ENCODE measurements around the gene MRPL34.
"Not testable (repeated sequence)": the region's sequence is repeated elsewhere in the genome, so short reads cannot be mapped to it uniquely, and the experiment has no call there.

Gene MRPL34

DNA sequence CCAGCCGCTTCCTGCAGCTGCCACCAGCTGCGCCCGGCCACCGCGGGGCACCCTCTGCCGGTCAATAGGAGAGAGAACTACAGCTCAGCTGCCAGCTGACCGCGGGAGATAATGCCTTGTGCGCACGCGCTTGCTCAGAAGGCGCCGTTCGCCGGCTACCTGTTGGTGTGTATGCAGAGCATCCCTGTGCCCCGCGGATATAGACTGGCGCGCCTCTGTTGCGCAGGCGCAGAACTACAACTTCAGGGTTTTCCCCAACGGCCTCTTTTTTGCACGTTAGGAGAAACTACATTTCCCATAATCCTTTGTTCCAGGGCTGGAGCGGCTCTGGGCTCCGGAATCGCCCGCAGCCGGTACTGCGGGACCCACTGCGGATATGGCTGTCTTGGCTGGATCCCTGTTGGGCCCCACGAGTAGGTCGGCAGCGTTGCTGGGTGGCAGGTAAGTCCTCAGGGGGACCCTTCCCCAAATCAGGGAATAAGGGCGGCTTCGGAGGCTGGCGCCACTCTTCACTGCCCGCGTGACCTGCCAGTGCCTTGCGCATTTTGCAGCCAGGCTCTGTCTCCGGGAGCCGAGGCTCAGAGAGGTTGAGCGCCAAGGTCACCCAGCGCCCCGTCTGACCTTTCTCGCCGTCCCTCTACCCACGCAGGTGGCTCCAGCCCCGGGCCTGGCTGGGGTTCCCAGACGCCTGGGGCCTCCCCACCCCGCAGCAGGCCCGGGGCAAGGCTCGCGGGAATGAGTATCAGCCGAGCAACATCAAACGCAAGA, at the start of gene MRPL34:
TSS of gene MRPL34 (plus strand) at position 356 of the 768 bp plus-strand sequence. CDS start at position 377, 21 bp downstream.
- peak; percentile 99 for DNase-seq

DNA sequence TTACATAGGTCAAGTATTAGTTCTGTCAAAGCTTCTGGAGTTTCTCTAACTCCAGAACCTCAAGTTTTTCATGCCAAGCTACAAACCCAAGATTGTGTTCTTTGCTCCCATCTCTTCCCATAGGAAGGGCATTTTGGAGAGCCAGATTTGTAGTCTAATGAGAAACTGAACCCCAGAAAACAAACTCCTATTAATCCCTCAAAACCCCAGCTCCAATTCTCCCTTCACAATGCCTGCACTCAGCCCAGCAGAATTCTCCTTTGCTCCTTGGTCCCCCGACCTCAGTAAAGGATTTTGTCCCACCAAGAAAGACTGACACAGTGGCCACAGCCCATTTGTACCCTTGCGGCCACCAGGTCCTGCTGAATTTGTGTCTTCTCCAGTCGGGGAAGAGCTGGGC, 49.5 kb upstream of the MRPL34 start:
- no peak for DNase-seq

DNA sequence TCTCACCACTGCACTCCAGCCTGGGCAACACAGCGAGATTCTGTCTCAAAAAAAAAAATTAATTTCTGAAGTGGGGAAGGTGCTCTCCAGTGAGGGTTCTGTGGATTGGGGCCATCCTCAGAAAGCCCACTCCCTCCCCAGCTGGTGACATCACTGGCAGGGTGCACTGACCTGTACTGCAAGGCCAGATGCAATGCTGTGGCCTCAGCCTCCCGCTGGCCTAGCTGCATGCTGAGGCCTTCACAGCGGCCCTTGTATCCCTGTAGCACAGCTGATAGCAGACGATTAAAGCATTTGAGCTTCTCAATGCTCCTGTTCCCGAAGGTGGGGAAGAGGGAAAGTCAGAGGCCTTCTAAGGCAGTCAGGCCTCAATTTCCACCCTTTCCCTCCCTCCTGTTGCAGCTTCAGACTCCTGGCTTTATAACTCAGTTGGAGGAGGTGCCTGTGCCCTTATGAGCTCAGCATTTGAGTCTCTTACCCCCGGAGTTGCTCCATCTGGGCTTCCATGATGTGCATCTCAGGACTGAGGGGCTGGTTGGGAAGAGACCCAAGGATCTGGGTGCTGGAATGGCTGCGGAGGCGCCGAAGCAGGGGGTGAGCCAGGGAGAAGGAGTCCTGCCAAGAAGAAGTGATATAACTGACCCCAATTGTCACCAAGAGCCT, 46.4 kb upstream of the MRPL34 start:
- no peak for DNase-seq

DNA sequence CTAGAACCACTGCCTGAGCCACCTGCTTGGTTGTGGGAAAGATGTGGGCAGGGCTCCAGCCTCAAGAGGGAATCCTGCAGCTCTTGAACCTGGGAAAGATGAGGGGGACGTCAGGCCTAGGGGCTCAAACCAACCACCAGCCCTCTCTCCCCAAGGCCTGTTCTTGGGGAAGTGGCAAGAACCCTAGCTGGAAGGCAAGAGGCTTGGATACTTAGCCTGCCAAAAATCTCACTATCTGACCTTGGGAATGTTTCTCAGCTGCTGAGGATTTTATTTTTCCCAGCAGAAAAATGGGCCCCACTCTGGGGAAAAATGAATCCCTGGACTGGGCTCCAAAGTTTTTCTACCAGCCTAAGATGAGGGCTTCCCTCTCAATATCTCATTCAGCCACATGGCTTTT, 45.7 kb upstream of the MRPL34 start:
- no peak for DNase-seq

DNA sequence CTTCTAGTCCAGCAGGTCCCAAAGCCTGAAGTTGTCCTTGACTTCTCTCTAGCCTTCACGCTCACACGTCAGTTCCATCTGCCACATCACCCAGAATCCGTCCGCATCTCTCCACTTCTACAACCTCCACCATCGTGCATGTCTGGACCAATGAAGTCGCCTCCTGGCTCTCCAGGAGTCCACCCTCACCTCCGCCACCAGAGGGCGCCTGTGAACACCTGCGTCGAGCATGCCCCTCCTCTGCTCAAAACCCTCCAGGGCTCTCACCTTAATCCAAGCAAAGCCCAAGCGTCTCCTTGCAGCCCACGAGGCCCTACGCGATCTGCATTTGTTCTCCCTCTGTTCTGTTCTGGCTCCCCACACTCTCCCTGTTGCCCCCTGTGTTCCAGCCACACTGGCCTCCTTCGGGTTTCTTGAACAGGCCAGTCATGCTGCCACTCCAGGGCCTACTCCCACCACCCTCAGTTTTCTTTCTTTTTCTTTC, 44.8 kb upstream of the MRPL34 start:
- DNase-seq, result peak; percentile 93

DNA sequence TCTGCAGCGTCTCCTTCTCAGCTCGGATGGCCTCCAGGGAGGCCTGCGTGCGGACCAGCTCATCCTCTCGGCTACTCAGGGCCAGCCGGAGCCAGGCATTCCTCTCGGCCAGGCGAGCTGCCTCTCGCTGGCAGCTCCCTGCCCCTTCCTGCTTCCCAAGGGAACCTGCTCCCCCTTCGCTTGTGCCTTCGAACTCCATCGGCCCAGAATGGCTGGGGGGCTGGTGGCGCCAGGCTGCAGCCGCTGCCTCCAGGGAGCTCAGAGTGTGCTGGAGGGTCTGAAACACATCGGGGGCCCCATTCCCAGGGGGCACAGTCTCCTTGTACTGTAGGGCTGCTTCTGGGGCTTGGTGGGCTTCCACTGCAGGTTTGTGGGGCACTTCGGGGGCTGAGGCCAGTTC, 43.1 kb upstream of the MRPL34 start:
- DNase-seq, result no peak

DNA sequence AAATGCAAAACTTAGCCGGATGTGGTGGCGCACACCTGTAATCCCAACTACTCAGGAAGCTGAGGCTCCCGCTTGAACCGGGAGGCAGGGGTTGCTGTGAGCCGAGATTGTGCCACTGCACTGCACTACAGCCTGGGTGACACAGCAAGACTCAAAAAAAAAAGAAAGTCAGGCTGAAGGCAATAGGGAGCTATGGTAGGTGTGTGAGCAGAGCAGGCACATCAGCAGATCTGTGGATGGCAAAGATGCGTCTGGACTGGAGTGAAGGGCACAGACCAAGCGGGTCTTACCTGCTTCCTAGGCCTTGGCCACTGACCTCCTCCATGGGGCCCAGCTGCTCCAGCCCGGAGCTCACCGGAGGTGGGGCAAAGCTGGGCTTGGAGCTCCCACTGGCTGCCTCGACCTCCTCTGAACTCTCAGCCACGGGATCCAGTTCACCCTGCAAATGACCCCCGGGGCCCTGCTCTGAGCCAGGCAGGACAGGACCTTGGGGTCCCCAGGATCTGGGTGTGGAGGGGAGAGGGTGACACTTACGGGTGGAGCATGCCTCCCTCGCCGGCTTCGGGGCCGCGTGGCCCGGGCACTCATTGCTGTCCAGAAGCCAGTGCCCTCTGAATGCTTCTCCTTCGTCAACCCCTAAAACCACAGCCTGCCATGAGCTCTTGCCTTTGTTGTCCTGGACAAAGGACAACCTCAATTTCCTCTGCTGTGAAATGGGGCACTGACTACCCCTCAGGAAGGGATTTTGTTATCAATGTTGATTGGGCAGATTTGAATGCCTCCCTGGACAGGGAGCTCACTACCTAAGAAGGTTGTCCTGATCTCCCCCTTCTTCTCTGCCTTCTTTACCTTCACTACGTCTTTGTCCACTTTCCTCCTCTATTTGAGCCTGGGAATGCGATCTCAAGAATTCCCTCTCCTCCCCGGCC, 41.7 kb upstream of the MRPL34 start:
- DNase-seq, result no peak

DNA sequence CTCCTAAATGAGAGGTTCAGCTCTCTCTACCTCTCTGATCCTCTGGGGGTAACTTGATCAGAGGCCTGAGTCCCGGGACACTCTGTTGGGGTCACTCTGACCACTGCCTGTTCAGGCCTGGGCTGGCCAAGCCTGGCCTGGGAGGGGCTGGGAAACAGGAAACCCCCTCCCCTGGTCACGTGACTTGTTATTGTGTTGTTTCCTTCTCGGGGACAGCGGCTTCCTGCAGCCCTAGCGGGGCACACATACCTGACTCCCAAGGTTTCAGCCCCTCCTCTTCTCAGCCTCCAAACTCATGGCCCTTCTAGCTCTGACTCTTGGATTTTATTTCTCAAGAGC, 41.1 kb upstream of the MRPL34 start, which contains the start of gene USHBP1:
TSS of gene USHBP1 (minus strand) at position 105 of the 339 bp plus-strand sequence. CDS start 446 bp downstream, outside the sequence.
- no peak for DNase-seq

DNA sequence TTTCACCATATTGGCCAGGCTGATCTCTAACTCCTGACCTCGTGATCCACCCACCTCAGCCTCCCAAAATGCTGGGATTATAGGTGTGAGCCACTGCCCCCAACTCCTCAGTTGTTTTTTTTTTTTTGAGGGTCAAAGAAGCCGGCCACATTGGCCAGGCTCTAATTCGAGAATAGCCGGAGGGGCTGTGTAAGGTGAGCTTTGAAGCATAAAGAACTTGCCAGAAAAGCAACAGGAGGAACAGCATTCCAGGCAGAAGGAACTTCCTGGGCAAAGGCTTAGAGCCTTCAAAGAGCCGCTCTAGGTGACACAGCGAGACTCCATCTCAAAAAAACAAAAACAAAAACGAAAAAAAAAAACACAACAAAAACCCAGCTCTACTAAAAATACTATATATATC, 39.6 kb upstream of the MRPL34 start:
- no peak for DNase-seq

DNA sequence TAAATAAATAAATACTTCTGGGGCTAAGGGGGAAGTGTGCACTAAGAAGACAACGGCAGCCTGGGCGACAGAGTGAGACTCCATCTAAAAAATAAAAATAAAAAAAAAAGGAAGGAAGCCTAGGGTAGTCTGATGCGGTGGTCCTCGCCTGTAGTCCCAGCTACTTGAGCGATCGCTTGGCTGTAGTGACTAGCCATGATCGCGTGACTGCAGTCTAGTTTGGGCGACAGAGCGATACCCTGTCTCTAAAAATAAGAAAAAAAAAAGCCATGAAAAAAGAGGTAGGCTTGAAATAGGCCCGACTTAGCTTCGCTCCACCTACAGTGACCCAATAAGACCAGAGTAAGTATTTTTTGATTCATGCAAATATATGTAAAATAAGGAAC, 39.1 kb upstream of the MRPL34 start:
- no peak for DNase-seq

DNA sequence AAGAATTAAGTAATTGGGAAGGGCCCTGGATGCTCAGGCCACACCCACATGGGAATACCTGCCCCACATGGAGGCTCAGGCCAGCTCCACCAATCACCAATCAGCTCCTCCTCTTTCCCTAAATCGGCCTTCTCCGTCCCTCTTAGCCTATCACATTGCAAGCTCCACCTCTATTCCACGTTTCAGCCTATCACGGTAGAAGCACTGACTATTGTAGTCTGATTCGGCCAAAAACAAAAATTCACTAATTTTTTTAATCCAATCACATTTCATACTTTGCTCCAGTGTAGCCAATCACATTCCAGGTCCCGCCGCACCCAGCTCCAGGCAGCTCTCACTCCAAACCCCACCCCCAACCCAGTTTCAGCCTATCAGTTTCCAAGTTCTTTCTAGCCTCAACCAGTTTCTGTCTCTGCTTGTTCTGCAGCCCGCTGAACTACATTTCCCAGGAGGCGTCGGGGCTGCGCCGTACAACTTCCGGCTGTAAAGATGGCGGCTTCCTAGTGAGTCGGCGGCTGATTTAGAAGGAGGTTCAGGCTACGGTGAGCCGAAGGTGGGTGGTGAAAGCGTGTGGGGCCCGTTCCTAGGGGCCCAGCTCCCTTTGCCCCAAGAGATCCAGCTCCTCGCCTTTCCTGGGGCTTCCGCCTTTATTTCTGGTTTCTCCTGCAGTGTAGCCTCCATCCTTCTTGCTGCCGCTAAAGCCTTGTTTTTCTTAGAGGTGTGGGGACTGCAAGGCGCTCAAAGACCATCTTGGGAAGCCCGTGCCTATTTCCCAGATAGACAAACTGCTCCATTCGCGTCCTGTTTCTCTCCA, 38.5 kb upstream of the MRPL34 start, which contains the start of gene BABAM1:
TSS of gene BABAM1 (plus strand) at position 469 of the 814 bp plus-strand sequence. CDS start 1,364 bp downstream, outside the sequence.
- peak; percentile 99 for DNase-seq

DNA sequence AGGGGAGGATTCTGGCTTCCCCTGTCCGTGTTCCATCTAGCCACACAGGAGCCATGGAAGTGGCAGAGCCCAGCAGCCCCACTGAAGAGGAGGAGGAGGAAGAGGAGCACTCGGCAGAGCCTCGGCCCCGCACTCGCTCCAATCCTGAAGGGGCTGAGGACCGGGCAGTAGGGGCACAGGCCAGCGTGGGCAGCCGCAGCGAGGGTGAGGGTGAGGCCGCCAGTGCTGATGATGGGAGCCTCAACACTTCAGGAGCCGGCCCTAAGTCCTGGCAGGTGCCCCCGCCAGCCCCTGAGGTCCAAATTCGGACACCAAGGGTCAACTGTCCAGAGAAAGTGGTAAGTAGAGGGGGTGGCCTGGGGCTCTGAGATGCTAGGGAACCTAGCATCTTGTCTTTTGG, 36.9 kb upstream of the MRPL34 start:
- DNase-seq, result no peak

DNA sequence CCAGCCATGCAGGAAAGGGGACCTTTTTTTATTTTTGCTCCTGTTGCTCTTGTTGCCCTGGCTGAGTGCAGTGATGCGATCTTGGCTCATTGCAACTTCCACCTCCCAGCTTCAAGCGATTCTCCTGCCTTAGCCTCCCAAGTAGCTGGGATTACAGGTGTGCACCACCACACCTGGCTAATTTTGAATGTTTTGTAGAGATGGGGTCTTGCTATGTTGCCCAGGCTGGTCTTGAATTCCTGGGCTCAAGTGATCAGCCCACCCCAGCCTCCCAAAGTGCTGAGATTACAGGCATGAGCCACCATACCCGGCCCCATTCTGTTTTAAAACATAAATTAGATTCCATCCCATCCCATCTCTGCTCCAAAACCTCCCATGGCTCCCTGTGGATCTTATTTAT, 30.8 kb upstream of the MRPL34 start:
- not testable (repeated sequence) for DNase-seq

DNA sequence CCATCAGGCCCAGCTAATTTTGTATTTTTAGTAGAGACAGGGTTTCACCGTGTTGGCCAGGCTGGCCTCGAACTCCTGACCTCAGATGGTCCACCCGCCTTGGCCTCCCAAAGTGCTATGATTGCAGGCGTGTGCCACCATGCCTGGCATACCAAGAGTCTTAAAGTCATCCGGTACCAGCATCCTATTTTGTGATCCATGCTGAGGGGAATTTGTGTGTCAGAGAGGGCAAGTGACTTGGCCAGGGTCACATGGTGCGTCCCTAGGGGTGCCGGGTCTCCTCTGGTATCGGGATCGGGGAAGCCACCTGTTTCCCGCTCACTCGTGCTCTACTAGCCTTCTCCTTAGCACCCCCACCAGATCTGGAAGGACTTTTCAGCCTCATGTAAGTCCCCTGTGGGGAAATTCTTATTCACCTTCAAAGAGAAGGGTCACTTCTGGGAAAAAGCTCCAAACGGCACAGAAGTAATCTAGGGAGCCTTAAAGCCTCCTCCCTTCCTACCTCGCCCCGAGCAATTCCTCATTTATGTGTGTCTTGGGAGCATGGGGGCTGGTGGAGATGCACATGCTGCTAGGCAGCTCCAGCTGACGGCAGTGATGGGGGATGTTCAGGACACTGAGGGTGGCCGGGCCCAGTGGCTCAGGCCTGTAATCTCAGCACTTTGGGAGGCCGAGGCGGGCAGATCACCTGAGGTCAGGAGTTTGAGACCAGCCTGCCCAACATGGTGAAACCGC, 30.1 kb upstream of the MRPL34 start:
- no peak for DNase-seq

DNA sequence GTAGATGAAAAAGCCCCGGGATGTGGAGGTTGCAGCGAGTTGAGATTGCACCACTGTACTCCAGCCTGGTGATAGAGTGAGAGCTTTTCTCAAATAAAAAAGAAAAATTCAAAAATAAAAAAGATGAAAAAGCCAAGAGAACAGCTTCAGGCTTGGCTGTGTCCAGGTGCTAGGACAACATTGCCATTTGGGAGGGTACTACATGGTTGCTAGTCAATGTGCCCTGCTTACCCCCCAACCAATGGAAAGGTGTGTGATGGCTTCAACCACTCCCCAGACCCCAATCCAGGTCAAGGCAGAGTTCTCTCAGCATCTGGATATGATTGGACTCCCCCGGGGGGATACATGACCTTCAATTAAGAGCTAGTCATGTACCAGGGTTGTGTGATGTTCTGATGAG, 26.2 kb upstream of the MRPL34 start:
- no peak for DNase-seq

DNA sequence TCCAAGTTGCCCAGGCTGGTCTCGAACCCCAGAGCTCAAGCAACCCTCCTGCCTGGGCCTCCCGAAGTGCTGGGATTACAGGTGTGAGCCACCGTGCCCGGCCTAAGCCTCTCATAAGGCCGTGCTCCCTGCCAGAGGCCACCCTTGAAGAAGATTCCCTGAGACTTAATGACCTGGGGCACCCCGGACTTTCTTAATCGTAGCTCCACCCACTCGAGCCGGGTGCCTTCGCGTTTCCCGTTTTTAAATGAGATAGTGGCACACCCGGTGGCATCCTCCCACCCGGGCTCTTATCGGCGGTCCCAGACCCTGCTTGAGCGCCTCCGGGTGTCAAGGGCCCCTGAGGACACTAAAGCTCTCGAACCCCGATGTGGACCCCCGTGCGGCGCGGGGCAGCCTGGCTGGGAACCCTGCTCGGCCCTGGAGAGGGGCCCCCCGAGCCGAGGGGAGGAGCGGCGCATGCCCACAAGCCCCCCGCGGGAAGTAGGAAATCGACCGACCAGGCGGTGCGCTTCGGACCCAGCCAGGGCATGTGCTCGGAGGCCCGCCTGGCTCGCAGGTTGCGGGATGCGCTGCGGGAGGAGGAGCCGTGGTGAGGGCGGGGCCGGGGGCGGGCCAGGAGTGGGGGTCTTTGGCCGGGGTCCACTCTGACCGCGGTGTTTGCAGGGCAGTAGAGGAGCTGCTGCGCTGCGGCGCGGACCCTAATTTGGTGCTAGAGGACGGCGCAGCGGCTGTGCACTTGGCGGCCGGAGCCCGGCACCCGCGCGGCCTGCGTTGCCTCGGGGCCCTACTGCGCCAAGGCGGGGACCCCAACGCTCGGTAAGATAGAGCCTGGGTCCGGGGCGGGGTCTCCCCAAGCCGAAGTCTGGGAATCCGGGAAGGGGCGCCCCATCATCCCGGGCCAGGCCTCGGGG, 24.0 kb upstream of the MRPL34 start, which contains the start of gene ANKLE1:
TSS of gene ANKLE1 (plus strand) at position 511 of the 914 bp plus-strand sequence. CDS start at position 531, 20 bp downstream.
- DNase-seq, result peak; percentile 97

DNA sequence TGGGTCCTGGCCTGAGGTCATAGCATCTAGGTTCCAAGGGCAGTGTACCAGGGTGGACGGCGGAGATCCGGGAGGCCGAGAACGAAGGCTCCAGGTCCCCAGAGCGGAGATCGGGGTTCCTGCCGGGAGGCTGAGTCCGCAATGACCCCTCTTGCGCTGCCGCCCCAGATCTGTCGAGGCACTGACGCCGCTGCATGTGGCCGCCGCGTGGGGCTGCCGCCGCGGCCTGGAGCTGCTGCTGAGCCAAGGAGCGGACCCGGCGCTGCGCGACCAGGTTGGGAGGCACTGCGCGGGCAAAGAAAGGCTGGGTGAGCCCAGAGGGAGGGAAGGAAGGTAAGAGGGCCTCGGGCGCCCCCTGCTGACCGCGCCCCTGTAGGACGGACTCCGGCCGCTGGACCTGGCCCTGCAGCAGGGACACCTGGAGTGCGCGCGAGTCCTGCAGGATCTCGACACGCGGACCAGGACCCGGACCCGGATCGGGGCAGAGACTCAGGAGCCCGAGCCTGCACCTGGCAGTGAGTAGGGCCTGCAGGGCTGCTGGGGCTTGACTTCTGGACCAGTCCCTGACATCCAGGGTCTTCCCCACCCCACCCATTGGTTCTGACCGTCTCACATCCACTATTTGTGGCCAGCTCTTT, 23.1 kb upstream of the MRPL34 start:
- DNase-seq, result peak; percentile 95

DNA sequence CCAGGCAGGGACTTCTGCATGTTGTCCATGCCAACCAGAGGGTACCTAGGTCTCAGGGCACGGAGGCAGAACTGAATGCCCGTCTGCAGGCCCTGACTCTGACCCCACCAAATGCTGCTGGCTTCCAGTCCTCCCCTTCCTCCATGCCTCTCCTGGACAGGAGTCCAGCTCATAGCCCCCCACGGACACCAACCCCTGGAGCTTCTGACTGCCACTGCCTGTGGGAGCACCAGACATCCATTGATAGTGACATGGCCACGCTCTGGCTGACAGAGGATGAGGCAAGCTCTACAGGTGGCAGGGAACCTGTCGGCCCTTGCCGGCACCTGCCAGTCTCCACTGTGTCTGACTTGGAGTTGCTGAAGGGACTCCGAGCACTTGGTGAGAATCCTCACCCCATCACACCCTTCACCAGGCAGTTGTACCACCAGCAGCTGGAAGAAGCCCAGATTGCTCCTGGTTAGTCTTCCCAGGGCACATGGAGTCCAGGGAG, 22.1 kb upstream of the MRPL34 start:
- no peak for DNase-seq

DNA sequence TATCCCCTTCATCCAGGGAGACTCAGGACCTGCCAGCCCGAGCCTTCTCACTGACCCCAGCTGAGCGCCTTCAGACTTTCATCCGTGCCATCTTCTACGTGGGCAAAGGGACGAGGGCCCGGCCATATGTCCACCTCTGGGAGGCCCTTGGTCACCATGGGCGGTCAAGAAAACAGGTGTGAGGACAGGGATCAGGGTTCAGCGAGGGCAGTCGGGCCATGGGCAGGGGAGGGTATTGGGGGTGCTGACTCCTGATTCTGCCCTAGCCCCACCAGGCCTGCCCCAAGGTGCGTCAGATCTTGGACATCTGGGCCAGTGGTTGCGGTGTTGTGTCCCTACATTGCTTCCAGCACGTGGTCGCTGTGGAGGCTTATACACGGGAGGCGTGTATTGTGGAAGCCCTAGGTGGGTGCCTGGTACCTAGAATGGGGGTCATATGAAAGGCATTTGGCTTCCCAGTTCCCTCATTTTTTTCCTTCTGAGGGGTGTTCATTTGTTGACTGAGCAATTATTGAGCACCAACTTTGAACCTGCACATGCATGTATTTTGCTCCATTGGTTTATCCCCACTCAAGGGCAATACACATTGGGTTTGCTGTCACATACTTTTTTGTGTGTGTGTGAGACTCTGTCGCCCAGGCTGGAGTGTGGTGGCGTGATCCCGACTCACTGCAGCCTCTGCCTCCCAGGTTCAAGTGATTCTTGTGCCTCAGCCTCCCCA, 20.1 kb upstream of the MRPL34 start:
- DNase-seq, result no peak
